ENCODE measurements around the gene MAML2. TPM values are rescaled to one million over a fixed set of nuclear protein-coding genes. Genes with fewer than 3 reads are reported as not detected.

The MAML2 gene
- total and polyA plus RNA-seq, 9 of the 15 experiments (the other 6 are each of a cell fraction or from before 2014, with no cell fraction given): 0.79 to 6.8 (median 4.8) TPM

- Histone ChIP-seq H3K27me3 (ENCODE audit: control insufficient read depth in 2 of 2, insufficient read depth in 2 of 2, low read length in 2 of 2) (no peaks in the 10 kb centered on the region), H3K27ac (ENCODE audit: extremely low read depth, low read depth, low read length) (no peak overlapping the region), H3K9ac (ENCODE audit: insufficient read depth in 1 of 2, low read depth in 2 of 2, low read length in 2 of 2) (no peak overlapping the region), H3K4me2 (ENCODE audit: insufficient read depth, low read length) (no peak overlapping the region), H3K4me1 (replicated peaks in 1 of 2; ENCODE audit: control insufficient read depth in 2 of 2, insufficient read depth in 2 of 2, low read length in 2 of 2) (no peaks in the 10 kb centered on the region), H3K9me3 (replicated peaks; ENCODE audit: control insufficient read depth, insufficient read depth, low read depth, low read length) (no peaks in the 10 kb centered on the region), H4K20me1 (replicated peaks; ENCODE audit: control insufficient read depth, insufficient read depth, low read length) (no peaks in the 10 kb centered on the region), H3K9me1 (ENCODE audit: control insufficient read depth, insufficient read depth, low read length) (no peaks in the 10 kb centered on the region), H3K4me3 (no peak overlapping the region), H3K36me3 (ENCODE audit: control insufficient read depth, insufficient read depth, low read length) (no peaks in the 10 kb centered on the region), H3K79me2 (ENCODE audit: control insufficient read depth, insufficient read depth, low read length) (no peaks in the 10 kb centered on the region), H2AFZ (ENCODE audit: low read depth, low read length) (no peak overlapping the region)
- CTCF ChIA-PET (ENCODE audit: low intra/inter-chr PET ratio): no interaction called here
- ATAC-seq (no peak), FAIRE-seq (no peak), DNase-seq (ENCODE audit: extremely low read depth in 1 of 4, low spot score in 3 of 4) (no peak)
- intact Hi-C loops (cut with micrococcal nuclease) (no loop called here), in situ Hi-C loops (cut with MboI) (no loop called here)
- BruUV-seq (replicated peaks): no TSS peak
- POLR2A ChIA-PET: no interaction called here
- TF ChIP-seq MEIS2 (IDR thresholded peaks at IDR 0.05; ENCODE audit: partially characterized antibody) (no peak), NCOR1 (IDR thresholded peaks at IDR 0.05) (no peak), GABPB1 (CRISPR knock-in tag; IDR thresholded peaks at IDR 0.05) (no peak), ZNF449 (CRISPR knock-in tag; IDR thresholded peaks at IDR 0.05) (no peak), ZNF644 (tag; IDR thresholded peaks at IDR 0.05; ENCODE audit: low read depth) (no peak), FOS (IDR thresholded peaks at IDR 0.05; ENCODE audit: extremely low read depth, insufficient read length) (no peak), SRSF7 (optimal IDR thresholded peaks at IDR 0.05; ENCODE audit: low read depth, low read length) (no peak), ELK3 (CRISPR knock-in tag; IDR thresholded peaks at IDR 0.05) (no peak), MTA3 (IDR thresholded peaks at IDR 0.05; ENCODE audit: borderline replicate concordance) (no peak), ZNF347 (CRISPR knock-in tag; IDR thresholded peaks at IDR 0.05; ENCODE audit: low read depth) (no peak)
- TF ChIP-seq, protein P1, sequence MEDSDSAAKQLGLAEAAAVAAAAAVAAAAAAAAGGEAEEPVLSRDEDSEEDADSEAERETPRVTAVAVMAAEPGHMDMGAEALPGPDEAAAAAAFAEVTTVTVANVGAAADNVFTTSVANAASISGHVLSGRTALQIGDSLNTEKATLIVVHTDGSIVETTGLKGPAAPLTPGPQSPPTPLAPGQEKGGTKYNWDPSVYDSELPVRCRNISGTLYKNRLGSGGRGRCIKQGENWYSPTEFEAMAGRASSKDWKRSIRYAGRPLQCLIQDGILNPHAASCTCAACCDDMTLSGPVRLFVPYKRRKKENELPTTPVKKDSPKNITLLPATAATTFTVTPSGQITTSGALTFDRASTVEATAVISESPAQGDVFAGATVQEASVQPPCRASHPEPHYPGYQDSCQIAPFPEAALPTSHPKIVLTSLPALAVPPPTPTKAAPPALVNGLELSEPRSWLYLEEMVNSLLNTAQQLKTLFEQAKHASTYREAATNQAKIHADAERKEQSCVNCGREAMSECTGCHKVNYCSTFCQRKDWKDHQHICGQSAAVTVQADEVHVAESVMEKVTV (CRISPR knock-in tag; IDR thresholded peaks at IDR 0.05): no peak
These were observed 309.9 kb downstream of the MAML2 start for GRCh38 chr11:96033095-96033494.

Data from K562 (cell line).